ENCODE measurements around the gene ZNF787.

DNA sequence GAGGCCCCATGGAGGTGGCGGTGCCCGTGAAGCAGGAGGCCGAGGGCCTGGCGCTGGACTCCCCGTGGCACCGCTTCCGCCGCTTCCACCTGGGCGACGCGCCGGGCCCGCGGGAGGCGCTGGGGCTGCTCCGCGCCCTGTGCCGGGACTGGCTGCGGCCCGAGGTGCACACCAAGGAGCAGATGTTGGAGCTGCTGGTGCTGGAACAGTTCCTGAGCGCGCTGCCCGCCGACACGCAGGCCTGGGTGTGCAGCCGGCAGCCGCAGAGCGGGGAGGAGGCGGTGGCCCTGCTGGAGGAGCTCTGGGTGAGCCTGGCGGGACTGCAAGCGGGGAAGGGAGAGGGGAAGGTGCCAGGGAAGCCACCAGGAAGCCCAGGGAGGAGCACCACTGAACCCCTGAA is 25.8 kb upstream of the ZNF787 start:
- TF ChIP-seq, protein P1, sequence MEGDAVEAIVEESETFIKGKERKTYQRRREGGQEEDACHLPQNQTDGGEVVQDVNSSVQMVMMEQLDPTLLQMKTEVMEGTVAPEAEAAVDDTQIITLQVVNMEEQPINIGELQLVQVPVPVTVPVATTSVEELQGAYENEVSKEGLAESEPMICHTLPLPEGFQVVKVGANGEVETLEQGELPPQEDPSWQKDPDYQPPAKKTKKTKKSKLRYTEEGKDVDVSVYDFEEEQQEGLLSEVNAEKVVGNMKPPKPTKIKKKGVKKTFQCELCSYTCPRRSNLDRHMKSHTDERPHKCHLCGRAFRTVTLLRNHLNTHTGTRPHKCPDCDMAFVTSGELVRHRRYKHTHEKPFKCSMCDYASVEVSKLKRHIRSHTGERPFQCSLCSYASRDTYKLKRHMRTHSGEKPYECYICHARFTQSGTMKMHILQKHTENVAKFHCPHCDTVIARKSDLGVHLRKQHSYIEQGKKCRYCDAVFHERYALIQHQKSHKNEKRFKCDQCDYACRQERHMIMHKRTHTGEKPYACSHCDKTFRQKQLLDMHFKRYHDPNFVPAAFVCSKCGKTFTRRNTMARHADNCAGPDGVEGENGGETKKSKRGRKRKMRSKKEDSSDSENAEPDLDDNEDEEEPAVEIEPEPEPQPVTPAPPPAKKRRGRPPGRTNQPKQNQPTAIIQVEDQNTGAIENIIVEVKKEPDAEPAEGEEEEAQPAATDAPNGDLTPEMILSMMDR (conservative IDR thresholded peaks at IDR 0.05 in 1 of 2, IDR thresholded peaks at IDR 0.05 in 1 of 2; ENCODE audit: low read depth in 1 of 2, low read length in 2 of 2), result no peak
- no peak for TF ChIP-seq EZH2 (IDR thresholded peaks at IDR 0.05; ENCODE audit: low read length, missing control alignments)

All from fibroblast of lung (primary cell).